SU-DHL-6 (cell line): ENCODE results near the gene PLAAT2.
"Not testable (repeated sequence)": the region's sequence is repeated elsewhere in the genome, so short reads cannot be mapped to it uniquely, and the experiment has no call there.

Source experiments
- H2AFZ ChIP-seq: fragments of 200-600 bp; sonication (generic); 2 replicates; pipeline ENCODE4 v1.6.1; 2014; ENCODE audit warnings: low read depth, mild to moderate bottlenecking, moderate library complexity, mixed read lengths, antibody characterized with exemption, low read length; ENCODE audit not compliant: severe bottlenecking
- H3F3A ChIP-seq: fragments of 200-600 bp; shearing (Covaris generic); 2 replicates; pipeline ENCODE4 v1.6.0; 2016; ENCODE audit warnings: antibody characterized with exemption, mild to moderate bottlenecking; ENCODE audit not compliant: insufficient read depth
- H3K27ac ChIP-seq: fragments of 200-600 bp; sonication (generic); 2 replicates; pipeline ENCODE4 v1.5.1; 2016; ENCODE audit warnings: low read depth, mild to moderate bottlenecking, low read length, moderate library complexity, mixed read lengths
- H3K27me3 ChIP-seq: fragments of 200-600 bp; sonication (generic), shearing (Covaris generic); 2 replicates; pipeline ENCODE4 v1.6.0; 2014; ENCODE audit warnings: mild to moderate bottlenecking, low read length
- H3K36me3 ChIP-seq: fragments of 200-600 bp; sonication (generic); 2 replicates; pipeline ENCODE4 v1.6.1; 2014; ENCODE audit warnings: mild to moderate bottlenecking, low read length, mixed read lengths
- H3K4me2 ChIP-seq: fragments of 300-600, 200-600 bp; shearing (Covaris generic), sonication (generic); 2 replicates; pipeline ENCODE4 v1.6.0; 2014; ENCODE audit warnings: low read length, low read depth, mild to moderate bottlenecking; ENCODE audit not compliant: poor library complexity, severe bottlenecking
- H3K4me3 ChIP-seq: fragments of 200-600 bp; sonication (generic); 2 replicates; pipeline ENCODE4 v1.5.1; 2014; ENCODE audit warnings: antibody characterized with exemption, low read length, mild to moderate bottlenecking, mixed read lengths; ENCODE audit not compliant: insufficient read depth, poor library complexity, severe bottlenecking
- H3K79me2 ChIP-seq: fragments of 200-600 bp; sonication (generic); 2 replicates; pipeline ENCODE4 v1.6.1; 2014; ENCODE audit warnings: mild to moderate bottlenecking, low read length, moderate library complexity; ENCODE audit not compliant: insufficient read depth
- H3K9ac ChIP-seq: fragments of 200-600 bp; sonication (generic); 2 replicates; pipeline ENCODE4 v1.7.0; 2014; ENCODE audit warnings: mild to moderate bottlenecking, low read length
- H3K9me2 ChIP-seq: fragments of 200-600 bp; sonication (generic); replicated peaks from 2 replicates; pipeline ENCODE4 v1.6.1; 2014; ENCODE audit warnings: low read length; ENCODE audit not compliant: insufficient read depth
- H3K9me3 ChIP-seq: fragments of 200-600 bp; sonication (generic); 2 replicates; pipeline ENCODE4 v1.6.1; 2014; ENCODE audit warnings: low read length, mixed read lengths; ENCODE audit not compliant: insufficient read depth
- H4K20me1 ChIP-seq: fragments of 200-600 bp; sonication (generic); 2 replicates; pipeline ENCODE4 v1.6.1; 2014; ENCODE audit warnings: low read depth, mild to moderate bottlenecking, antibody characterized with exemption, low read length, moderate library complexity, mixed read lengths
- CTCF ChIP-seq: fragments of 200-600 bp; sonication (generic); IDR thresholded peaks from one replicate; pipeline ENCODE4 v1.5.1; 2017; ENCODE audit warnings: antibody characterized with exemption, mild to moderate bottlenecking, low read length, moderate library complexity; ENCODE audit not compliant: insufficient read depth, poor library complexity, severe bottlenecking
- EZH2phosphoT487 ChIP-seq: fragments of 200-600 bp; sonication (generic), shearing (Covaris generic); conservative IDR thresholded peaks from 2 replicates; pipeline ENCODE4 v1.6.1; 2018; ENCODE audit warnings: mild to moderate bottlenecking, antibody characterized with exemption, low read length, moderate library complexity, mixed read lengths

Gene PLAAT2

GRCh38 chr11:63532117-63532516 is 31.1 kb downstream of the PLAAT2 start:
- H3K4me3 ChIP-seq = no peak overlapping the region
- H3K79me2 ChIP-seq = no peaks in the 10 kb centered on the region
- H3K9ac ChIP-seq = no peak overlapping the region
- H2AFZ ChIP-seq = no peak overlapping the region
- H3K36me3 ChIP-seq = no peaks in the 10 kb centered on the region
- no peak for TF ChIP-seq EZH2phosphoT487
- no peak for TF ChIP-seq CTCF
- no peaks in the 10 kb centered on the region for H3F3A ChIP-seq
- no peak overlapping the region for H3K27ac ChIP-seq
- no peaks in the 10 kb centered on the region for H3K27me3 ChIP-seq
- H3K9me3 ChIP-seq = no peaks in the 10 kb centered on the region
- no peak overlapping the region for H3K4me2 ChIP-seq
- no peaks in the 10 kb centered on the region for H4K20me1 ChIP-seq
- no peaks in the 10 kb centered on the region for H3K9me2 ChIP-seq

- not testable (repeated sequence) for H3K9ac ChIP-seq, H3K9me2 ChIP-seq, H3K4me2 ChIP-seq, H3K36me3 ChIP-seq, H3K27me3 ChIP-seq, H3K4me3 ChIP-seq, H3K27ac ChIP-seq, H3F3A ChIP-seq, H3K9me3 ChIP-seq, H3K79me2 ChIP-seq, H2AFZ ChIP-seq, H4K20me1 ChIP-seq
Measured at GRCh38 chr11:63531074-63531792, 31.9 kb downstream of the PLAAT2 start.

DNA sequence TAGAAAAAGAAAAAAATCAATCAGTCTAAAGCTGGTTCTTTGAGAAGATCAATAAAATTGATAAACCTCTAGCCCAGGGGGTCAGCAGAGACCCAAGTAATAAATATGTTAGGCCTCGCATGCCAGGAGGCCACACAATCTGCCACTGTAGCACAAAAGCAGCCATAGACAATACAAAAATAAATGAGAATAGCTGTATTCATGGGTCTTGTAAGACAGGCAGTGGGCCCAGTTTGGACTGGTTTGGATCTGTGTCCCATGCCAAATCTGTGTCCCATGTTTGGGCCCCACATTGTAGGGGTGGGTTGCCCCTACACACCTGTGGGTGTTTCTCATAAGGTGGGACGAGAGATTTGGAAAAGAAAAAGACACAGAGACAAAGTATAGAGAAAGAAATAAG is 33.2 kb downstream of the PLAAT2 start:
- Histone ChIP-seq H3K27me3 (no peaks in the 10 kb centered on the region), H3K4me2 (no peak overlapping the region), H3F3A (no peaks in the 10 kb centered on the region), H3K9me3 (no peaks in the 10 kb centered on the region), H3K36me3 (no peaks in the 10 kb centered on the region), H3K27ac (no peak overlapping the region), H3K9ac (no peak overlapping the region), H3K79me2 (no peaks in the 10 kb centered on the region), H3K4me3 (no peak overlapping the region), H3K9me2 (no peaks in the 10 kb centered on the region), H2AFZ (no peak overlapping the region), H4K20me1 (no peaks in the 10 kb centered on the region)
- no peak for TF ChIP-seq EZH2phosphoT487
- no peak for TF ChIP-seq CTCF

DNA sequence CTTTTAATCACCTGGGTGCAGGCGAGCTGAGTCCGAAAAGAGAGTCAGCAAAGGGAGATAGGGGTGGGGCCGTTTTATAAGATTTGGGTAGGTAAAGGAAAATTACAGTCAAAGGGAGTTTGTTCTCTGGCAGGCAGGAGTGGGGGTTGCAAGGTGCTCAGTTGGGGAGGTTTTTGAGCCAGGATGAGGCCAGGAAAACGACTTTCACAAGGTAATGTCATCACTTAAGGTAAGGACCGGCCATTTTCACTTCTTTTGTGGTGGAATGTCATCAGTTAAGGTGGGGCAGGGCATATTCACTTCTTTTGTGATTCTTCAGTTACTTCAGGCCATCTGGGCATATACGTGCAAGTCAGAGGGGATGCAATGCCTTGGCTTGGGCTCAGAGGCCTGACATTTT is 33.8 kb downstream of the PLAAT2 start:
- not testable (repeated sequence) for H3K9me2 ChIP-seq, H4K20me1 ChIP-seq, H3K36me3 ChIP-seq, H3K9me3 ChIP-seq, H3K27ac ChIP-seq, H2AFZ ChIP-seq, H3K79me2 ChIP-seq, H3K4me3 ChIP-seq, H3K27me3 ChIP-seq, H3K9ac ChIP-seq, H3F3A ChIP-seq, H3K4me2 ChIP-seq

GRCh38 chr11:63528729-63529278 is 34.4 kb downstream of the PLAAT2 start:
- H3K79me2 ChIP-seq, H3K4me3 ChIP-seq, H3K9me3 ChIP-seq, H3K36me3 ChIP-seq, H3K27me3 ChIP-seq, H4K20me1 ChIP-seq, H2AFZ ChIP-seq, H3K9ac ChIP-seq, H3K9me2 ChIP-seq, H3K4me2 ChIP-seq, H3F3A ChIP-seq, H3K27ac ChIP-seq: not testable (repeated sequence)

DNA sequence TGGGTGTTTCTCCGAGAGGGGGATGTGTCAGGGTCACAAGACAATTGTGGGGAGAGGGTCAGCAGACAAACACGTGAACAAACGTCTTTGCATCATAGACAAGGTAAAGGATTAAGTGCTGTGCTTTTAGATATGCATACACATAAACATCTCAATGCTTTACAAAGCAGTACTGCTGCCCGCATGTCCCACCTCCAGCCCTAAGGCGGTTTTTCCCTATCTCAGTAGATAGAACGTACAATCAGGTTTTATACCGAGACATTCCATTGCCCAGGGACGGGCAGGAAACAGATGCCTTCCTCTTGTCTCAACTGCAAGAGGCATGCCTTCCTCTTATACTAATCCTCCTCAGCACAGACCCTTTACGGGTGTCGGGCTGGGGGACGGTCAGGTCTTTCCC is 35.0 kb downstream of the PLAAT2 start:
- not testable (repeated sequence) for H3F3A ChIP-seq, H3K4me2 ChIP-seq, H3K9me3 ChIP-seq, H3K36me3 ChIP-seq, H3K27ac ChIP-seq, H3K79me2 ChIP-seq, H3K4me3 ChIP-seq, H3K9me2 ChIP-seq, H2AFZ ChIP-seq, H4K20me1 ChIP-seq, H3K9ac ChIP-seq, H3K27me3 ChIP-seq
